ENCODE measurements around the gene LAT.
"Not testable (repeated sequence)": the region's sequence is repeated elsewhere in the genome, so short reads cannot be mapped to it uniquely, and the experiment has no call there.

The LAT gene

GRCh38 chr16:28980330-28980729 is 4.5 kb upstream of the LAT start:
- not testable (repeated sequence) for DNase-seq

GRCh38 chr16:28980929-28981328 is 3.9 kb upstream of the LAT start:
- no peak for DNase-seq

- DNase-seq, result no peak
These were observed 3.3 kb upstream of the LAT start for GRCh38 chr16:28981517-28981916.

- no peak for DNase-seq
These were observed 2.4 kb upstream of the LAT start for GRCh38 chr16:28982418-28982817.

GRCh38 chr16:28982949-28983348 is 1.9 kb upstream of the LAT start:
- no peak for DNase-seq

GRCh38 chr16:28983644-28984043 is 1.2 kb upstream of the LAT start:
- DNase-seq, result no peak

GRCh38 chr16:28984091-28984490 is 761 bp upstream of the LAT start:
- no peak for DNase-seq

GRCh38 chr16:28985211-28986041 is 574 bp downstream of the LAT start:
- DNase-seq, result no peak

- DNase-seq, result no peak
These were observed 1.2 kb downstream of the LAT start for GRCh38 chr16:28986046-28986445.

GRCh38 chr16:28986492-28986891 is 1.6 kb downstream of the LAT start:
- no peak for DNase-seq

GRCh38 chr16:28987170-28987853 is 2.5 kb downstream of the LAT start:
- DNase-seq, result no peak

GRCh38 chr16:28989363-28989762 is 4.5 kb downstream of the LAT start:
- no peak for DNase-seq

- no peak for DNase-seq
These were observed 5.7 kb downstream of the LAT start for GRCh38 chr16:28990375-28991040.

GRCh38 chr16:28991687-28992086 is 6.8 kb downstream of the LAT start:
- DNase-seq, result no peak

GRCh38 chr16:28992496-28992895 is 7.6 kb downstream of the LAT start:
- DNase-seq, result no peak

GRCh38 chr16:28998837-28999236 is 14.0 kb downstream of the LAT start:
- no peak for DNase-seq

- DNase-seq, result no peak
These were observed 14.7 kb downstream of the LAT start for GRCh38 chr16:28999577-28999976.

- DNase-seq, result no peak
These were observed 15.2 kb downstream of the LAT start for GRCh38 chr16:29000019-29000418.

GRCh38 chr16:29004496-29005139 is 19.8 kb downstream of the LAT start:
- DNase-seq, result not testable (repeated sequence)

GRCh38 chr16:29007730-29008593 is 23.1 kb downstream of the LAT start:
- no peak for DNase-seq

- DNase-seq, result no peak
These were observed 24.4 kb downstream of the LAT start for GRCh38 chr16:29009050-29009837.

GRCh38 chr16:29009838-29010166 is 24.9 kb downstream of the LAT start:
- no peak for DNase-seq

Data from NCI-H748 treated with DMSO at 0.1 percent for 48 hours (cell line).